OCI-LY7 (cell line): ENCODE measurements around the gene GALNT9. TPM values are rescaled to one million over a fixed set of nuclear protein-coding genes. Genes with fewer than 3 reads are reported as not detected.

Experiments used
- BruUV-seq: library from RNA; stranded (reverse); fragments of 400-500 nt; replicated peaks from 2 replicates; lab custom pipeline; 2021; lab: Mats Ljungman, UMichigan
- CTCF ChIA-PET: fragments of 300-600 bp; sonication (Branson Sonifier 250); formaldehyde crosslinking; loops from one replicate; lab custom pipeline; 2022; ENCODE audit warnings: antibody characterized with exemption; ENCODE audit not compliant: unreplicated experiment; lab: Charles Lee
- POLR2A ChIA-PET: fragments of 300-600 bp; sonication (Branson Sonifier 250); formaldehyde crosslinking; loops from one replicate; lab custom pipeline; 2022; ENCODE audit warnings: antibody characterized with exemption; lab: Charles Lee
- DNase-seq: peaks from one replicate; pipeline ENCODE4 v3.0.0-alpha.2; 2015; ENCODE audit warnings: low spot score
- H2AFZ ChIP-seq: fragments of 200-600 bp; sonication (generic), shearing (Covaris generic); 2 replicates; pipeline ENCODE4 v1.6.1; 2014; ENCODE audit warnings: mild to moderate bottlenecking, antibody characterized with exemption, low read length, moderate library complexity
- H3K27ac ChIP-seq: fragments of 200-600 bp; sonication (generic); 2 replicates; pipeline ENCODE4 v1.5.1; 2014; ENCODE audit warnings: mixed run types, low read depth, mild to moderate bottlenecking, moderate library complexity, low read length, inconsistent platforms; ENCODE audit not compliant: poor library complexity, severe bottlenecking
- H3K36me3 ChIP-seq: fragments of 200-600 bp; sonication (generic); 2 replicates; pipeline ENCODE4 v1.6.1; 2014; ENCODE audit warnings: mild to moderate bottlenecking, antibody characterized with exemption, low read length, moderate library complexity, mixed read lengths; ENCODE audit not compliant: insufficient read depth
- H3K4me1 ChIP-seq: fragments of 200-600 bp; sonication (generic); 2 replicates; pipeline ENCODE4 v1.5.1; 2014; ENCODE audit warnings: mild to moderate bottlenecking, low read length; ENCODE audit not compliant: insufficient read depth, poor library complexity, severe bottlenecking
- H3K4me2 ChIP-seq: fragments of 200-600 bp; sonication (generic); 2 replicates; pipeline ENCODE4 v1.6.1; 2014; ENCODE audit warnings: mild to moderate bottlenecking, low read length
- H3K4me3 ChIP-seq: fragments of 200-600 bp; sonication (generic); 2 replicates; pipeline ENCODE4 v1.5.1; 2014; ENCODE audit warnings: mild to moderate bottlenecking, low read depth, low read length; ENCODE audit not compliant: poor library complexity, severe bottlenecking
- H3K79me2 ChIP-seq: fragments of 200-600 bp; sonication (generic); 2 replicates; pipeline ENCODE4 v1.6.1; 2016; ENCODE audit warnings: low read depth, mild to moderate bottlenecking, low read length, moderate library complexity, mixed read lengths; ENCODE audit not compliant: insufficient read depth
- H3K9me2 ChIP-seq: fragments of 200-600 bp; sonication (generic); 2 replicates; pipeline ENCODE4 v1.6.1; 2016; ENCODE audit warnings: mild to moderate bottlenecking, low read length, mixed read lengths; ENCODE audit not compliant: insufficient read depth
- H3K9me3 ChIP-seq: fragments of 200-600 bp; sonication (generic); 2 replicates; pipeline ENCODE4 v1.6.1; 2014; ENCODE audit warnings: mild to moderate bottlenecking, mixed run types, low read length, mixed read lengths
- H4K20me1 ChIP-seq: fragments of 200-600 bp; sonication (generic); 2 replicates; pipeline ENCODE4 v1.6.1; 2014; ENCODE audit warnings: mild to moderate bottlenecking, antibody characterized with exemption, low read length, moderate library complexity, mixed read lengths; ENCODE audit not compliant: insufficient read depth
- CTCF ChIP-seq: fragments of 200-600 bp; sonication (generic); conservative IDR thresholded peaks from 2 replicates; pipeline ENCODE4 v1.5.1; 2014; ENCODE audit warnings: mild to moderate bottlenecking, antibody characterized with exemption, low read length, moderate library complexity, mixed read lengths
- EZH2phosphoT487 ChIP-seq: fragments of 200-600 bp; sonication (generic); IDR thresholded peaks from 2 replicates; pipeline ENCODE4 v1.6.1; 2018; ENCODE audit warnings: low read depth, borderline replicate concordance, mild to moderate bottlenecking, mixed run types, antibody characterized with exemption, low read length, moderate library complexity, mixed read lengths
- intact Hi-C: fragments of 100-400 bp; cut with micrococcal nuclease; formaldehyde crosslinking; loops from one replicate; pipeline ENCODE4 v1.10.0; 2022; ENCODE audit not compliant: unreplicated experiment
- total RNA-seq, 2 experiments: library from RNA; depleted of rRNA in 1 of 2; stranded (reverse); fragments of >200 nt in 1 of 2; shearing (Covaris generic) in 1 of 2; gene quantifications; 2 replicates each; pipeline ENCODE4 v1.2.3, GENCODE V29; 2014 to 2022

GALNT9 gene
- total RNA-seq, 2 experiments from 2014 or later: 0.28 TPM; not detected in 1

DNA sequence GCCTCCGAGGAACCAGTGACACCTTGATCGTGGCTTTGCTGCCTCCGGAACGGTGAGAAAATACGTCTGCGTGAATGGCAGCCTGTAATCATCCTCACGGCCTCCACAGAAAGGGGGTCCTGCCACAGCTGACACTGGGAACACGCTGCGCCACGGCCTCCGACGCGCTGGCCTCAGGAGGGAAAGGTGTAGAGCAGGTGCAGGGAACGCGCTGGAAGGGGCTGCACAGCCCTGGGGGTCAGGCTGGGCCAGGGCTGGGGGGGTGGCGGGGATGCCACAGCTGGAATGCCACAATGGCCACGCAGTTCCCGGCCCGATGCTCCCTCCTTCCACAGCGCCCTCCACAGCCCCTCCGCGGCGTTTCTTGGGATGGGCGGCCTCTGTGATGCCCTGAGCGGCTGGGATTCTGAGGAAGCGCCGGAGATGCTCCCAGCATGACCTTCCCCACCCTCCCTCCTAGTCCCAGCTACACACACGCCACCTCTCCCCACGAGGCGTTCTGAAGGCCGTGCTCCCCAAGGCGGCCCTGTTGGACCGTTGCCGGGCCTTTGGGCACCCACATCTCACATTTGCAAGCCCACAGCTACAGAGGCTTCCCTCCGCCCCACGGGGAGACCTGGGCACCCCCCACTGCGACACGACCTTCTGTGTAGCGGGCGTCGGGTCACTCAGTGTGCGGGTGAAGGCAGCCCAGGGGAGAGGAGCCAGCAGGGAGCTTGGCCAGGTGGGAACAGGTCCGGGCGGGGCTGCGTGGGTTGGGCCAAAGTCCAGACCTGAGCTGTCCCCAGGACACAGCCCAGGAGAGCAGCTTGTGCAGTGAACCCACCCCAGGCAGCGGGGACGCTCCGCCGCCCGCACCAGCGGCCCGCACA lies 31.8 kb upstream of the GALNT9 start:
- no peaks in the 10 kb centered on the region for H3K4me1 ChIP-seq
- no peak overlapping the region for H3K4me3 ChIP-seq
- POLR2A ChIA-PET: no interaction called here
- intact Hi-C loops: no loop called here
- H3K9me2 ChIP-seq: no peaks in the 10 kb centered on the region
- CTCF ChIA-PET: no interaction called here
- no peak for TF ChIP-seq CTCF
- no peak for TF ChIP-seq EZH2phosphoT487
- BruUV-seq: no TSS peak
- no peak for DNase-seq
- H3K36me3 ChIP-seq: no peaks in the 10 kb centered on the region
- H3K4me2 ChIP-seq: no peak overlapping the region
- H4K20me1 ChIP-seq: no peaks in the 10 kb centered on the region
- no peak overlapping the region for H2AFZ ChIP-seq
- H3K27ac ChIP-seq: no peak overlapping the region
- H3K9me3 ChIP-seq: no peaks in the 10 kb centered on the region
- H3K79me2 ChIP-seq: no peaks in the 10 kb centered on the region

DNA sequence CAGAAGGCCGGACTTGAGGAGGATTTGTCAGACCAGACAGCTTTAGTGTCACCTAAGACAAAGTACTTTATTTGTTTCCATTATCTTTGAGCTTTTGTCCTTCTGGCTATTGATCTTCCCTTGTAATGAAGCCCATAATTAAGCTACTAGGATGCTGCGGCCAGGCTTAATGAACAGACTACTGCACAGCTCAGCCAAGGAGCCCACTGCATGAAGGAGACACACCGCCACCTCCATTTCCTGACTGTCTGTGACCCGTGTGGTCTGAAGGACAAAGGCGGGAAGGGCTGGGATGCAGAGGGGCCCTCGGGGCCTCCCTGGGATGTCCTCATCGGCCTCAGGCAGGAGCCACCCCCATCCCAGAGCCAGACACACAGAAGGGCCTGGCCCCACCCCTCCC lies 31.0 kb upstream of the GALNT9 start:
- intact Hi-C loops: no loop called here
- Histone ChIP-seq H4K20me1 (no peaks in the 10 kb centered on the region), H3K4me2 (no peak overlapping the region), H3K27ac (no peak overlapping the region), H2AFZ (no peak overlapping the region), H3K9me3 (no peaks in the 10 kb centered on the region), H3K36me3 (no peaks in the 10 kb centered on the region), H3K4me1 (no peaks in the 10 kb centered on the region), H3K4me3 (no peak overlapping the region), H3K79me2 (no peaks in the 10 kb centered on the region), H3K9me2 (no peaks in the 10 kb centered on the region)
- ChIA-PET POLR2A (no interaction called here), CTCF (no interaction called here)
- TF ChIP-seq EZH2phosphoT487 (no peak), CTCF (no peak)
- no TSS peak for BruUV-seq
- DNase-seq: no peak

DNA sequence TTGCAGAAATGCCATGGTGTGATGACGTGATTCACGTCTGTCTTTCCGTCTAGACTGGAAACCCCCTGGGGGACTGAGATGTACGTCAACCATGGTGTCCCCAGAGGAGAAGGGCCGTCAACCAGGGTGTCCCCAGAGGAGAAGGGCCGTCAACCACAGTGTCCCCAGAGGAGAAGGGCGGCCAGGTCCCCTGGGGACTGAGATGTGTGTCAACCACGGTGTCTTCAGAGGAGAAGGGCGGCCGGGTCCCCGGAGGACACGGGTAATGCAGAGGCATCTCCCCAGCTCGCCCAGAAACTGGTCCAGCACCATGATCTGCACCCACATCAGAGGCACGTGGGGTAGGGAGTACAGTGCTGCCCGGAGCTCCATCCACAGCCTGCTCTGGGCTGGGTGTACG lies 30.6 kb upstream of the GALNT9 start:
- no peak overlapping the region for H3K4me3 ChIP-seq
- CTCF ChIA-PET: no interaction called here
- no TSS peak for BruUV-seq
- intact Hi-C loops: no loop called here
- no peaks in the 10 kb centered on the region for H3K79me2 ChIP-seq
- no peaks in the 10 kb centered on the region for H3K36me3 ChIP-seq
- H4K20me1 ChIP-seq: no peaks in the 10 kb centered on the region
- H2AFZ ChIP-seq: no peak overlapping the region
- no peaks in the 10 kb centered on the region for H3K9me3 ChIP-seq
- no peaks in the 10 kb centered on the region for H3K9me2 ChIP-seq
- no peak overlapping the region for H3K27ac ChIP-seq
- no peaks in the 10 kb centered on the region for H3K4me1 ChIP-seq
- TF ChIP-seq CTCF (no peak), EZH2phosphoT487 (no peak)
- POLR2A ChIA-PET: no interaction called here
- no peak overlapping the region for H3K4me2 ChIP-seq
- DNase-seq: no peak
